Anterior cingulate cortex (tissue), 58 donors: ENCODE data around the gene IGFL3.
"Not testable (repeated sequence)": the region's sequence is repeated elsewhere in the genome, so short reads cannot be mapped to it uniquely, and the experiment has no call there.

Experiments used
- DNase-seq, 58 donors: peaks; one replicate each; lab custom pipeline; 2025; lab: John Stamatoyannopoulos, UW

The IGFL3 gene

GRCh38 chr19:46124638-46125115, at the start of gene IGFL3:
Gene IGFL3, minus strand, starts transcription at chr19:46124688. Its CDS starts 39 bp downstream, at chr19:46124649.
- DNase-seq = no peak

- DNase-seq = no peak
Observed at GRCh38 chr19:46173886-46174480, 49.5 kb upstream of the IGFL3 start.

- no peak for DNase-seq
Observed at GRCh38 chr19:46162731-46163130, 38.2 kb upstream of the IGFL3 start.

- DNase-seq = not testable (repeated sequence)
Observed at GRCh38 chr19:46161642-46162257, 37.3 kb upstream of the IGFL3 start.

- no peak for DNase-seq
Observed at GRCh38 chr19:46160233-46160775, 35.8 kb upstream of the IGFL3 start.

- no peak for DNase-seq
Observed at GRCh38 chr19:46159418-46160232, 35.1 kb upstream of the IGFL3 start.

GRCh38 chr19:46155237-46155636, 30.7 kb upstream of the IGFL3 start:
- DNase-seq = no peak

GRCh38 chr19:46150606-46151005, 26.1 kb upstream of the IGFL3 start:
- DNase-seq = no peak

GRCh38 chr19:46147791-46148288, 23.4 kb upstream of the IGFL3 start, which contains the start of gene IGFL2:
Gene IGFL2, plus strand, starts transcription at chr19:46148238. Its CDS starts 41 bp downstream, at chr19:46148279.
- DNase-seq = no peak

- no peak for DNase-seq
Observed at GRCh38 chr19:46147166-46147740, 22.8 kb upstream of the IGFL3 start.

- no peak for DNase-seq
Observed at GRCh38 chr19:46144756-46145155, 20.3 kb upstream of the IGFL3 start.

GRCh38 chr19:46142294-46142693, 17.8 kb upstream of the IGFL3 start:
- DNase-seq = no peak

GRCh38 chr19:46141421-46141820, 16.9 kb upstream of the IGFL3 start:
- no peak for DNase-seq

- DNase-seq = no peak
Observed at GRCh38 chr19:46137915-46138473, 13.5 kb upstream of the IGFL3 start.

GRCh38 chr19:46134527-46134926, 10.0 kb upstream of the IGFL3 start:
- DNase-seq = no peak

GRCh38 chr19:46133777-46134241, 9.3 kb upstream of the IGFL3 start:
- DNase-seq = no peak

GRCh38 chr19:46133101-46133627, 8.7 kb upstream of the IGFL3 start:
- DNase-seq = peak in 14 of 58 donors; percentile 4 to 64 (median 20)

GRCh38 chr19:46132508-46133100, 8.1 kb upstream of the IGFL3 start:
- no peak for DNase-seq

- no peak for DNase-seq
Observed at GRCh38 chr19:46131485-46132143, 7.1 kb upstream of the IGFL3 start.
